GM19043 (cell line): ENCODE data around the gene ENTPD6.

Source experiments
- ATAC-seq: cut with Tn5 transposase; IDR thresholded peaks from one replicate; pipeline ENCODE4 v1.9.1; 2021; ENCODE audit warnings: low read depth; ENCODE audit not compliant: unreplicated experiment

ENTPD6 gene

DNA sequence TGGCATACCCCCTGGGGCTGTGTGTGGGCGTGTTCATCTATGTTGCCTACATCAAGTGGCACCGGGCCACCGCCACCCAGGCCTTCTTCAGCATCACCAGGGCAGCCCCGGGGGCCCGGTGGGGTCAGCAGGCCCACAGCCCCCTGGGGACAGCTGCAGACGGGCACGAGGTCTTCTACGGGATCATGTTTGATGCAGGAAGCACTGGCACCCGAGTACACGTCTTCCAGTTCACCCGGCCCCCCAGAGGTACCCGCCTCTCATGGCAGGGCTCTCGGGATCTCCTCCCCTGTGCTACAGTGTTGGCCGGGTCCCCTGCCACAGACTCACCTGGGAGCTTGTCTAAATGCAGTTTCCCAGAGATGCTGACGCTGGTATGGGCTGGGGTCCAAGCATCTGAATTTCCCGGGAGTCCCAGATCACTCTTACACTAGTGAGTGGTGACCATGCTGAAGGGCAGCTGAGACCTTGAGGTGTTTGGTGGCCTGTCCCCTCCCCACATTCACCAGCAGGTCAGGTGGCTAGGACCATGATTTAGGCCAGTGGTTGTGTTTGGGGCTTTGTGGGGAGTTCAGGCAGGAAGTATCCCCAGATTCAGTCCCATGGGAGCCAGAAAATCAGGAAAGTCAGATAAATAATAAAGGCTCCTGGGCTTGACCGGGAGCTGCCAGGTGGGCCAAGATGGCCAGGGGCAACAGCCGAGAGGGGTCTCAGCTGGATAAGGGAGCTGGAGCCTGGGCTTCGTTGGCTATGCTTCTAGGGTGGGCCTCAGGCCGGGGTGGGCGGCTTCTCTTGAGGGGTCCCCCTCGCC, 11.8 kb downstream of the ENTPD6 start:
- no peak for ATAC-seq

DNA sequence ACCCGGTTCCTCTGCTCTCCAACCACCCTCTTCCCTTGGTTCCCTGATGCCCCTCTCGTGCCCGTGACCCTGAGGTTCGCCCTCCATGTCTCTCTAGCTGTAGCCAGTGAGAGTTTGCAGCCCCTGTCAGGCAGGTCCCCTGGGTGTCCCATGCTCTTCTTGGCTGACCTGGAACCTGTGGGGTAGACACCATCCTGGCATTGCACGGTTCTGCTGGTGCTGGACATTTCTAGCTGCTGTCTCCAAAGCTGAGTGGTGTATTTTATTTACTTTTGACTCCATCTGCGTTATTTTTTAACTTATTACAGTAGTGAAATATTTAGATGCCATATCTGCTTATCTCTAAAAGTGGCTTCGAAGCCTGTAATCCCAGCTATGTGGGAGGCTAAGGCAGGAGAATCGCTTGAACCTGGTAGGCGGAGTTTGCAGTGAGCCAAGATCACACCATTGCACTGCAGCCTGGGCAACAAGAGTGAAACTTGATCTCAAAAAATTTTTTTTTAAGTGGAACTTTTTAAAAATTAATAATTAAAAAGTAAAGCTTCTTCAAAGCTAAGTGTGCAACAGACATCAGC, 12.5 kb downstream of the ENTPD6 start:
- no peak for ATAC-seq

DNA sequence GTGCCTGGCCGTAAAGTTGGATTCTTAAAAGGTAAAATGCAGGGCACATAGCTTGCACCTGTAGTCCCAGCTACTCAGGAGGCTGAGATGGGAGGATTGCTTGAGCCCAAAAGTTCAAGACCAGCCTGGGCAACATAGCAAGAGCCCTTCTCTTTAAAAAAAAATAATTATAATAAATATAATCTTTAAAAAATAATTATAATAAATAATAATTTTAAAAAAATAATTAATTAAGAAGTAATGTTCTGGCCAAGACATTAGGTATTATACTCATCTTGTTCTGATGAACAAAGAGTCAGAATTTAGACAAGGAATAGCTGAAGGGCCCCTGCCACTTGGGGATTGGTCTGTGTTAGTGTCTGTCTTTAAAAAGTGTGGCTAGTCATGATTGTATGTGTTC, 13.9 kb downstream of the ENTPD6 start:
- ATAC-seq = no peak

DNA sequence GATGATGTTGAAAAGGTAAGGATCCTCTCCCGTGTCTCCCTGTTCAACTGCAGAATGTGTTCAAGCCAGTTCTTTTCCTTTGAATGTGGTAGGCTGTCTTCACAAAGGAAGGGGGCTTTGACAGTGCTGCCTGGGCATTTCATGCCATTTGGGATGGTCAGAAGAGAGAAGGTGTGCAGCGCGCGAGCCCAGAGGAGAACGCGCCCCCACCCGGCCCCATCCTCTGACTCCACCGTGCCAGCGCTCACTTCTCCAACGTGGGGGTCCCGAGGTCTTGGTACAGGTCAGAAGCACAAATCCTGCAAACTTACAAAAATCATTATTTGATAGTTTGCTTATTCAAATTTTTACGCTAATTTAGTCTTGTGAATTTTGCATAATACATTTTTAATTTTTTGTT, 14.4 kb downstream of the ENTPD6 start:
- no peak for ATAC-seq

DNA sequence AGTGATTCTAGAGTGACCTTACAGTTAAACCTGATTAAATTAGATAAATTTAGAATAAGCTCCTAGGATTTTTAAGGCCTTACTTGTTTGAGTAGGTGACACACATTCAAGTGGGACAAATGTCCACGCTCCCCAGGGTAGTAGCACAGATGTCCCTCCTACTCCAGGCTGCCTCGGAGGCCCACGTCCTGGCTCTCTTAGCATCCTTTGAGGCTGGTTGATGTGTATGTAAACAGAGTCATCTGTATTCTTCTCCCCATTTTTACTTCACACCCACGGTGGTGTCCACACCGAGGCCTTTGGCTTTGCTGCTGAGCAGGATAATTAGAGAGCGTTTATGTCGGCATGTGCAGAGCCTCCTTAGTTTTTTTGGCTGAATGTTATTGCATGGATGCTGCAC, 15.8 kb downstream of the ENTPD6 start:
- ATAC-seq = no peak

DNA sequence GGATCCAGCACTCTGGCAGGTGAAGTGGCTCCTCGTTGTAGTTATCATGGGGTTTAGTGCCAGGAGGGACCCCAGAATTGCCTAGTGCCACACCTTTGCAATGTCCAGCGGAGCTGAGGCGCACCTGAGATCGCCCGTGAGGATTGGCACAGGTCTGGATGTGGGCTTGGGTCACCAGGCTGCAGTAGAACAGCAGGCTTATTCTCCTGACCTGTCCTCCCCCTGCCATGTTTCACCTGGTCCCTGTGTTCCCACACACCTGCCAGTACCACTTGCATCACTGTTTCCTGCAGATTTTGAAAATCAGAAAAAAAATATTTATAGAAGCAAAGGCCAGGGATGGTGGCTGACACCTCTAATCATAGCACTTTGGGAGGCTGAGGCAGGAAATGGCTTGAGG, 16.7 kb downstream of the ENTPD6 start:
- no peak for ATAC-seq

DNA sequence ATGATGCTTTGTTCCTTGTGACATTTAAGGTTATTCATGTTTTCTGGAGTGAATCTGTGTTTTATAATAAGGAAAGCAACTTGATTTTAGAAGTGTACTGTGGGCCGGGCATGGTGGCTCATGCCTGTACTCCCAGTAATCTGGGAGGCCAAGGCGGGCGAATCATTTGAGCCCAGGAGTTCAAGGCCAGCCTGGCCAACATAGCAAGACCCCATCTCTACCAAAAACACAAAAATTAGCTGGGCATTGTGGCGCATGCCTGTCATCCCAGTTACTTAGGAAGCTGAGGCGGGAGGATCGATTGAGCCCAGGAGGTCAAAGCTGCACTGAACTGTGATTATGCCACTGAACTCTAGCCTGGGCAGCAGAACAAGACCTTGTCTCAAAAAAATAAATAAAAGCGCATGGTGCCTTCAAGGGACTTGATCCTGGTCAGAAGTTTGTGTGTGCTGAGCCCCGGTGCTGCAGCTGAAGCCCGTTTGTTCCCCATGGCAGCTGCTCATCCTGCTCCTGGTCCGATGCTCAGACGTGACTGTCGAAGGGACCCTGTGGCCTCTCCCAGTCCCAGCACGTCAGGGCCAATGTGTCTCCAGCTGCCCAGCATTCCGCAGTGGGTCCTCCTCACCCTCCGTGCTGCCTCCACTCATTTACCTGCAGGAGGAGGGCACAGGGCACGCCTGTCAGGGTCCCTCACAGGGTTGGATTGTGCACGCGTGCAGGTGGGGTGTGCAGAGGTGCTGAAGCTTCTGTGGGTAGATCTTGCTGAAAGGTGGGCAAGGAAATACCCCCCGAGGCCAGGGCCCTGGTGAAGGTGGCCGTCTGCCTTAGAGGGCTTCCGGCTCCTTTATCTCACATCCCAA, 18.3 kb downstream of the ENTPD6 start:
- no peak for ATAC-seq

DNA sequence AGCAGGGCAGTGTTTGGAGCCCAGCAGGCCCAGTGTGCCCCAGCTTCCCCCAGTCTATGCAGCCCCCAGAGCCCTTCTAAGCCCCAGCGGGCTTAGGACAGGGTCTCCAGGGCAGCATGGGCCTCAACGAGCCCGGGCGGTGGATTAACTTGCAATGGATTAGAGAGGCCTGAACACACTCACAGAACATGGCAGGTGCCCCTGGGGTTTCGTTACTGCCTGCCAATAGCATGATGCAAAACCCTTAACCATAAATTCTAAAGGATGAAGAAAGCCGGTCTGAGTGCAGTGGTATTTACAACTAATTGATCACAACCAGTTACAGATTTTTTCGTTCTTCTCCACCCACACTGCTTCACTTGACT, 18.9 kb downstream of the ENTPD6 start:
- ATAC-seq = no peak

DNA sequence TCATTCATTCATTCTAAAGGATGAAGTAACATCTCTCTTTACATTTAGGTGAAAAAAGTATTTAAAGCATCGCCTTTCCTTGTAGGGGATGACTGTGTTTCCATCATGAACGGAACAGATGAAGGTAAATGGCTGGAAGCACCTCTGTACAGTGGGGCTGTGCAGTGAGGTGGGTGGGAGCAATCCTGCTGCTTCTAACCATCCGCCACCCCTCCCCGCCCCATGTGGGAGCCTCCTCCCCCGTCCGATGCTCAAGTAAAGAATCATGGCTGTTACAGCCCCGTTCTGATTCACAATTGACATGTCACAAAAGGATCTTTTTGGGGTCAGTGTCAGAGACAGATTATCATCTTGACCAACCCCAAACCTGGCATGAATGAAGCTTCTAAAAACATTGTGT, 19.3 kb downstream of the ENTPD6 start:
- ATAC-seq = no peak

DNA sequence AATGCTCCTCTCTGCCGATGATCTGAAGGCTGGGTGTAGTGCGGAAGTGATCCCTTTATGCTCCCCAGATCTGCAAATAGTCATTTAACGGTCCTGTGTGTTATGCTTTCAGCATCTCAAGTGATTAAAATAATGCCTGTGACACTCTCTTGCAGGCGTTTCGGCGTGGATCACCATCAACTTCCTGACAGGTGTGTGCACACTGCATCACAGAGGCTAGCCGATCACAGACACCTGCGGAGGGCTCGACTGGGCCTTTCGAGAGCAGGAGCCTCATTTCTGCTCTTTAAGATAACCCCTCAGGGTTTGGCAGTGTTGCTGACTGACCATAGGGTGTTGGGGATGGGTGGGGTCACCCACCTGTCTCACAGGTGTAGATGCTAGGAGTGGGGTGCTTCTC, 20.0 kb downstream of the ENTPD6 start:
- ATAC-seq = no peak

DNA sequence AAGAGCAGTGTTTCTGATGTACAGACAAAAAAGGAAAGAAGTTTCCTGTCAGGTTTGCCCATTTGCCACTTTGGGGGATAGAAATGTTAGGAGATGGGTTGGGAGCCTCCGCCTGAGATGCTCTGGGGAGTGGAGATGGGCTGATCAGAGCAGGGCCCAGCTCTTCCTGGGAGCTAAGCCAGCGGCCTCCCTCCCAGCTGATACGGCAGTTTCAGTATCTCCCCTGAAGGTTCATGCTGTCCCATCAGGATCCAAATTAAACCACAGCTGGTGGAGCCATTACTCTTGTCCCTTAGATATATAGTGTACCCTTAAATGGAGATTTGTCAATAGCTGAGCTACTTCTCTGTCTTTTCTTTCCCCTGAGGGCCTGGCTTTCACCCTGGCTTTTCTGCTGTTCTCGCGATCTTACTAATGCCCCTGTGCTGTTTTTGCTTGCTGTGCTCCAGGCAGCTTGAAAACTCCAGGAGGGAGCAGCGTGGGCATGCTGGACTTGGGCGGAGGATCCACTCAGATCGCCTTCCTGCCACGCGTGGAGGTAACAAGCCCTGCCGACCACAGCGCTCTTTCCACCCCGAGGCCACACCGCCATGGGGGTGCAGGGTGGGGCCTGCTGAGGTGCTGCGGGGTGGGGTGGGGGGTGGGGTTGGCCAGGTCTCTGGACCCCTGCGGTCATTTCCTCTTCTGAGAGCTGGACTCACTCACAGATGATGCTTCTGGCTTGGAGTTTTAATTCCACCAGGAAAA, 20.9 kb downstream of the ENTPD6 start:
- no peak for ATAC-seq

DNA sequence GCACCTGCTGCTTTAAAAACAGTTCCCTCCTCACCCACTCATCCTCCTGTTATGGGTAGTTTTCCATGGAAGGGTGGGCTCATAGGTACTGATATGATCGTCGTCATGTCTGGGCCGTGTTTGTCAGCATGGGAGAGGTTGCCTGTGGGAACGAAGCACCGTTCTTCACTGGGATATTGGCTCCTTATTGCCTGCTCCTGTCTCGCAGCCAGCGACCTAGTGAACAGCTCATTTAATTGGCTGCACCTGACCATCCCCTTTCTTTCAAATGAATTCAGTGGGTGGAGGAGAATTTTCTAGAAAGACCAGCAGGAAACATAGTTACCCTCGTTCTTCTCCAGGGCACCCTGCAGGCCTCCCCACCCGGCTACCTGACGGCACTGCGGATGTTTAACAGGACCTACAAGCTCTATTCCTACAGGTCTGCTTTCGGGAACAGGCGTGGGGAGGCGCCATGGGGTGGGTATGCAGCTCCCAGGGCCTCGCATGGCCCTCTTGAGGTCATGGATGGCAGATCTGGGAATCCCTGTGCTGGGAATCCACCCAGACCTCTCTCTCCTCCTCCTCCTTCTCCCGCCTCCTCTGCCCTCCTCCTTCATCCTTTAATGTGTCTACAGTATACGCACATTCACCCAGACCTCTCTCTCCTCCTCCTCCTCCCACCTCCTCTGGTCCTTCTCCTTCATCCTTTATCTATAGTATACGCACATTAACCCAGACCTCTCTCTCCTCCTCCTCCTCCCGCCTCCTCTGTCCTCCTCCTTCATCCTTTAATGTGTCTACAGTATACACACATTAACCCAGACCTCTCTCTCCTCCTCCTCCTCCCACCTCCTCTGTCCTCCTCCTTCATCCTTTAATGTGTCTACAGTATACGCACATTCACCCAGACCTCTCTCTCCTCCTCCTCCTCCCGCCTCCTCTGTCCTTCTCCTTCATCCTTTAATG, 21.9 kb downstream of the ENTPD6 start:
- no peak for ATAC-seq

DNA sequence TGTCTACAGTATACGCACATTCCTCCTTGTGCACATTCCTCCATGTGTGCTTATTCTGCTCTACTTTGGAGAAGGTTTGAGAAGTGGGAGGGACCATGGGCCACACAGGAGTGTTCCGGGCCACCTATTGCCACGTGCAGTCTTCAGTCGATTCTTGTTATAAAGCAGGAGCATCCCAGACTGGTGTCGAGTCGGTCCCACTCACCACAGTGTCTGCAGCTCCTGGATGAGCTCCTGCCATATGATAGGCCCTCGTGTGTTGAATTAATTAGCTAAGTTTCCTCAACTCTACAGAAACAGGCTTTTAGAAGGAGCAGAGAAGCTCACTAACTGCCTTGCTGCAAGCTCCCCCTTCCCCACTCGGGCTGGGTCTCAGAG, 22.6 kb downstream of the ENTPD6 start:
- ATAC-seq = no peak

DNA sequence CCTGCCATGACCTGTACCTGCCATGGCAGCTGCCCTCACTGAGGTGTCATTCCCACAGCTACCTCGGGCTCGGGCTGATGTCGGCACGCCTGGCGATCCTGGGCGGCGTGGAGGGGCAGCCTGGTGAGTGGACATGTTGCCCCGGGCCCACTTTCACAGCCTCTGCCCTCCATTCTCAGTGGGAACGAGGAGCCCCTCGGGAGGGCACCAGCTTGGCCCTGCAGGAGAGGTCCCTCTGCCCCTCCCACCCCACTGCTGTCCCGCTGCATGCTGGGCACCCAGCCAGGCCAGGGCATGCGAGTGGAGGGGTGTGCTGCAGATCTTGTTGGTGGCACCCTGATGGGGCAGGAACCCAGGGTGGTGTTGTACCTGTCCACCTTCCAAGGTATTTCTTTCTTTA, 23.0 kb downstream of the ENTPD6 start:
- no peak for ATAC-seq

DNA sequence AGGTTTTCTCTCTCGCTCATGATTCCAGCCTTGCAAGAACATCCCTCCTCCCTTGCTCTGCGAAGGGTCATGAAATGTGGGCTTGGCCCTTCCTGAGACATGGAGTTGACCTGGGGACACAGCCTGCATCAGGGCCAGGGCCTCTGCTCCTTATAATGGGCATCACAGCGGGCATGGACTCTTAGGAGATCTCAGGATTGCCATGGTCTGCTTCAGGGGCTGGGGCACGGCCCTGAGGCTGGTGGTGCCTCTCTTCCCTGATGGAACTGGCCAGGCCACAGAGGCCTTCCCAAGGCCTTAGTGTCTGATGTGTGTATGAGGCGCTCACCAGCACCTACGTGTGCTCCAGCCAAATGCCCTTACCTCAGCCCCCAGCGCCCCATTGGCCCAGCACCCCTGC, 23.9 kb downstream of the ENTPD6 start:
- ATAC-seq = no peak

DNA sequence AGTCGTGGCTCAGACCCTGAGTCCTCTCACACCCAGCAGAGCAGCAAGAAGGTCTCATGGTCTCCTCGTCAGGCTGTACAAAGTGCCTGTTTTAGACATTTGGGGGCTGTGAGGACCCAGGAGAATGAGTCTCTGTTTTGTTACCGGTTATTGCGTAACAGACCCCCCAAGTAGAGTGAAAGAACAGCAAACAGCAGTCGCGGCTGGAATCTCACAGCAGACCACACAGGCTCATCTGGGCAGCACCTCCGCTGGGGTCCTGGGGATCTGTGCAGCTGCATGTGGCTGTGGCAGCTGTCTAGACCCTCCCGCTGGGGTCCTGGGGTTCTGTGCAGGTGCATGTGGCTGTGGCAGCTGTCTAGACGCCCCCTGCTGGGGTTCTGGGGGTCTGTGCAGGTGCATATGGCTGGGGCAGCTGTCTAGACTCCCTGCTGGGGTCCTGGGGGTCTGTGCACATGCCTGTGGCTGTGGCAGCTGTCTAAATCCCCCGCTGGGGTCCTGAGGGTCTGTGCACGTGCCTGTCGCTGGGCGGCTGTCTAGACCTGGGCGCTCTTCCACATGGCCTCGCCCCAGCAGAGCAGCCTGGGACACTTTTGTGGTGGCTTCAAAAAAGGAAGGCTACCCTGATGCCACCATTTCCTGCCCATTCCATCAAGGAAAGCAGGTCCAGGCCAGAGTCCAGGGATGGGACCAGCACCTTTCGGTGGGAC, 24.7 kb downstream of the ENTPD6 start:
- ATAC-seq = no peak

DNA sequence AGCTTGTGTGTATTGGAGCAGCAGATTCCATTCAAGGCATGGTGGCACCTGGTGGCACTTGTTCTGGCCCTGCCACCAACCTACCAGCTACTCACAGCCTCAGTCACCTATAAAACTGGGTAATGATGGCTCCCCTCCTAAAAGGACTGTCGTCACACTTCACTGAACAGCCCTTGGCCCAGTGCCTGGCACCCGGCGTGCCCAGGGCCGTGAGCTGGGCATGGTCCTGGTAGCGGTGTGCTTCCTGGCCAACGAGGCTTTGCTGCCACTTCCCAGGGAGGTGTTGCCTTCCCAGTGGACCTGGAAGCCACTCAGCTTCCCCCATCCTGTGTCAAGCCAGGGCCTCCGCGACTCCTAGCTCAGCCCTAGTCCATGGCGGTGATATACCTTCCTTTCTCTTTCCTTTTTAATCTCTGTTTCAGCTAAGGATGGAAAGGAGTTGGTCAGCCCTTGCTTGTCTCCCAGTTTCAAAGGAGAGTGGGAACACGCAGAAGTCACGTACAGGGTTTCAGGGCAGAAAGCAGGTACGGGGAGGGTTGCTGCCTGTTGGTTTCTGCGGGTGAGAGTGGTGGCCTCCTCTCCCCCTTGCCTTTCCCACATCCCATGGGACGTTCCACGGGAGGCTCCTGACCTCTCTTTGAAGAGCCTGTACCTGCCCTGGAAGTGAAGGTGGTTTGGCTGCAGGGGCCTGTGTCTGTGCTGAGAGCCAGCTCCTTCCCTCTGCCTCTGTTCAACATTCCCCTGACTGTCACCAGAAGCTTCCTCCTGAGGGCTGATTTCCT, 25.5 kb downstream of the ENTPD6 start:
- no peak for ATAC-seq

DNA sequence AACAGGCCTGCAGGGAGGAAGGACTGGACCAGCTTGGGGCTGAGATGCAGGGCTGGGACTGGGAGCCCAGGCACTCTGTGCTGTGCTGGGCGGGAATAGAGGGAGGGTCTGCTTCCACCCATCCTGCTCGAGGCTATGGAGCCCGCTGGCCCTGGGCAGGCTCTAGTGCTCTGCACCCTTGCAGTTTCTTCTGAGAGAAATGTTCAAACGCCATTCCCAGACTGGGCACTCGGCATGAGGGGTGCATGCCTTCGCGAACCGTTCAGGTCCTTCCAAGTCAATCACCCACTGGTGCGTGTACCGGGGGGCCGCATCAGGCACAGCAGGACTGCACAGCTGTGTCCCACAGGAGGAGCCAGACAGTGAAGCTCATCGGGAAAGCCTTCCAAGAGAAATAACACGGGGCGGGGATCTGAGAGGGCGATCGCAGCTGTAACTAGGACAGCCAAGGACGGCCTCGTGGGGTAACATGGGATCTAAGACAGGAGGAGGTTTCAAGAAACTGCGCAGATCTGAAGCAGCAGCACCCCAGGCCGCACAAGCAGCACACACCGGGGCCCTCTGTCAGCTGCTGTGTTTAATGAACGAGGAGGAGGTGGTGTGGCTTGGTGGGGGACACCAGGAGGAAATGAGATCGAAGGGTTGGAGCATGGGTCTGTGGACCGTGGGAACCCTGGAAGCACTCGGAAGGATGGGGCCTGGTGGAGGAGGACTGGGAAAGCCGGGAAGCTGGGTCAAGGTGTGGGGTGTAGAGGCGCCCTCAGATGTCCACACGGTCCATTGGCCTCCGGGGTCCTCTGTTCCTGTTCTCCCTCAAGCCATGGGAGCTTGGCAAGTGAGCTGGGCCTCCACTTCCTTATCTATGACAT, 26.3 kb downstream of the ENTPD6 start:
- ATAC-seq = no peak
